T-cell (primary cell): Measurements from ENCODE around the gene GTPBP2. TPM values are rescaled to one million over a fixed set of nuclear protein-coding genes. Genes with fewer than 3 reads are reported as not detected.

Source experiments
- ATAC-seq, 4 experiments: fragments of 200-7000 bp in 3 of 4; fragments of 150-1000 bp in 1 of 4; cut with Tn5 transposase; replicated peaks in 1 of 4; 1 replicate in 3 of 4; 2 replicates in 1 of 4; pipeline ENCODE4 v1.10.0; 2021; ENCODE audit warnings: moderate library complexity in 3 of 4, mild to moderate bottlenecking in 2 of 4, moderate number of reproducible peaks in 1 of 4
- CTCF ChIA-PET, 2 donors: fragments of 300-600 bp; sonication (Branson Sonifier 250); formaldehyde crosslinking; loops; one replicate each; lab custom pipeline; 2022; ENCODE audit warnings: antibody characterized with exemption in 2 of 2; lab: Charles Lee
- POLR2A ChIA-PET, 2 donors: fragments of 300-600 bp; sonication (Branson Sonifier 250); formaldehyde crosslinking; loops; one replicate each; lab custom pipeline; 2022; ENCODE audit warnings: antibody characterized with exemption in 2 of 2; lab: Charles Lee
- DNase-seq, 35 experiments: peaks; one replicate each; pipeline versions ENCODE4 v3.0.0 to v3.0.0-alpha.2; 2013 to 2023
- H3K27ac ChIP-seq: one replicate; pipeline ENCODE4 v1.5.1; 2013; ENCODE audit warnings: low read length
- H3K27me3 ChIP-seq, 2 experiments: replicated peaks in 1 of 2; 1 replicate in 1 of 2; 2 replicates in 1 of 2; pipeline versions ENCODE4 v1.6.1 to v1.7.0; 2013; ENCODE audit warnings: low read length in 1 of 2, mixed read lengths in 1 of 2; ENCODE audit not compliant: control insufficient read depth in 2 of 2, insufficient read depth in 2 of 2; ENCODE audit errors: extremely low read depth in 1 of 2
- H3K36me3 ChIP-seq, 2 donors: 1 replicate in 1 of 2; 2 replicates in 1 of 2; pipeline versions ENCODE4 v1.6.1 to v1.7.0; 2013; ENCODE audit warnings: low read length in 1 of 2; ENCODE audit not compliant: control insufficient read depth in 2 of 2, insufficient read depth in 1 of 2; ENCODE audit errors: extremely low read depth in 1 of 2
- H3K4me1 ChIP-seq, 2 experiments: 1 replicate in 1 of 2; 2 replicates in 1 of 2; pipeline versions ENCODE4 v1.6.1 to v1.7.0; 2013; ENCODE audit warnings: low read length in 2 of 2, mixed read lengths in 1 of 2; ENCODE audit not compliant: insufficient read depth in 2 of 2, control insufficient read depth in 1 of 2; ENCODE audit errors: extremely low read depth in 1 of 2
- H3K4me3 ChIP-seq, 2 donors: 1 replicate in 1 of 2; 2 replicates in 1 of 2; pipeline versions ENCODE4 v1.5.1 to v1.7.0; 2013; ENCODE audit warnings: mild to moderate bottlenecking in 2 of 2, low read length in 1 of 2, moderate library complexity in 1 of 2; ENCODE audit not compliant: control insufficient read depth in 1 of 2; ENCODE audit errors: extremely low read depth in 1 of 2
- H3K9me3 ChIP-seq: 2 replicates; pipeline ENCODE4 v1.7.0; 2013
- H3K27ac Mint-ChIP-seq, 2 donors: one replicate each; pipeline ENCODE4 v1.8.0; 2020 to 2021; ENCODE audit warnings: mild to moderate bottlenecking in 2 of 2, mixed read lengths in 2 of 2
- H3K27me3 Mint-ChIP-seq, 2 donors: one replicate each; pipeline ENCODE4 v1.8.0; 2021 to 2022; ENCODE audit warnings: mixed read lengths in 2 of 2
- H3K36me3 Mint-ChIP-seq: one replicate; pipeline ENCODE4 v1.8.0; 2021; ENCODE audit warnings: mixed read lengths
- H3K4me1 Mint-ChIP-seq, 3 donors: one replicate each; pipeline ENCODE4 v1.8.0; 2020 to 2022; ENCODE audit warnings: mixed read lengths in 3 of 3, mild to moderate bottlenecking in 1 of 3
- H3K4me3 Mint-ChIP-seq, 3 donors: one replicate each; pipeline ENCODE4 v1.8.0; 2020 to 2022; ENCODE audit warnings: mild to moderate bottlenecking in 3 of 3, mixed read lengths in 3 of 3, moderate library complexity in 3 of 3
- H3K9me3 Mint-ChIP-seq, 3 donors: one replicate each; pipeline ENCODE4 v1.8.0; 2020 to 2022; ENCODE audit warnings: mixed read lengths in 3 of 3
- WGBS: methylation state at CpG from one replicate; pipeline ENCODE4 v1.1.5; 2013; ENCODE audit warnings: missing lambda C conversion rate; ENCODE audit not compliant: insufficient coverage; 5-methylcytosine and 5-hydroxymethylcytosine counted together
- total RNA-seq, 35 experiments: library from RNA in 6 of 35; stranded (reverse) in 6 of 35; fragments of 120-200 nt in 1 of 35; gene quantifications; one replicate each; pipeline versions ENCODE4 v1.2.1 to v1.2.4 and lab custom pipeline; 2013 to 2026

Gene GTPBP2
- total RNA-seq, 5 donors from 2014 or later (not counting 1 experiment from before 2014, with no cell fraction given): 58.4 to 87.0 (median 75.2) TPM

DNA sequence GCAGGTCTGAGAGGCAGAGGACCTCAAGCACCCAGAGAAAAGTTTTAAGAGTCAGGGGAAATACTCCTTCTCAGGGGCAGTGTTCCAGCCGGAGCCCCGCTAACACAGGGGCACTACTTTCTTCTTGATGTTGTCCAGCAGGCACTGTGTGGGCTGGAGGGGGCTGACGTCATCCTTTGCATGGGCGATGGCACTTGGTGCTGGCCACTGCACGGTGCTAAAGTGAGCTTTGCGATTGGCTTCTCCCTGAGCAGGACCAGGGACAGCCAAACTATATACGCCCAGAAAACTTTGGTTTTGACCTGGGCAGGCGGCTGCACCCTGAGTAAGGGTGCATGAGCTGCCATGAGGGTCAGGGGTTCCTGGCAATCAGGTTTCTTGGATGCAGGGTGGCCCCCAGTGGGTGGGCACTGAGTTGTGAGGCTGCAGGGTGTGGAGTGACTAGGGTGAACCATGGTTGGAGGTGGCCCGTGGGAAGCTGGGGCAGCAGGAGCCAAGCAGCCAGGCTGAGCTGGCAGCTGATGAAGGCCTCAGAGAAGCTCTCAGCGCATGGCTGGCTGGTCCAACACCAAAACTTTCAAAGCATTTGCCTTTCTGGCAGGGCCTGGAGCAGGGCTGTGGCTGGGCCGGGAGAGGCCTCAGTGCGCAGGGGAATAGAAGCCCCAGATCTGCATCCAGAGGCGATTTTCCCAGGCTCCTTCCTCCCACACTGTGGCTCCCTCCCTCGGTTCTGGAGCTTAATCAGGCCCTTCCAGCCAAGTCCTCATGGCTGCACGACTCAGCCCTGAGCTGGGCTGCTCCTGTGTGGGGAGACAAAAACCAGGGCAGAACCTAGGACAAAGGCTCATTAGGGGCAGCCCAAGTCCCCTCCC is 40.2 kb upstream of the GTPBP2 start:
- DNase-seq (no peak), ATAC-seq (no peak)
- Mint-ChIP-seq H3K27me3 (no peaks in the 10 kb centered on the region), H3K9me3 (no peaks in the 10 kb centered on the region), H3K4me1 (peaks cover 16 to 26% (median 21%) of the 10 kb centered on the region in 3 donors), H3K36me3 (peaks cover 3% of the 10 kb centered on the region), H3K27ac (peak overlapping the region; percentile 59 to 74), H3K4me3 (no peak overlapping the region)
- no peak overlapping the region for H3K4me3 ChIP-seq
- WGBS: 91% methylated on average over 11 of the region's 15 CpGs
- H3K9me3 ChIP-seq: no peaks in the 10 kb centered on the region
- H3K36me3 ChIP-seq: peaks cover 9 to 25% of the 10 kb centered on the region in 2 donors
- ChIA-PET POLR2A (no interaction called here), CTCF (interaction anchor here (1.1 to 1.6 kb wide), 3 partner anchors 19 to 409 kb away, joined by 3 to 4 read pairs (median 3); partner anchors contain the start of genes MRPS18A (in 1 of the 2) and VEGFA (in 1 of the 2))
- H3K4me1 ChIP-seq: peaks cover 0 to 22% of the 10 kb centered on the region in 2 experiments
- no peak overlapping the region for H3K27ac ChIP-seq
- peaks cover 0 to 18% of the 10 kb centered on the region in 2 experiments for H3K27me3 ChIP-seq

DNA sequence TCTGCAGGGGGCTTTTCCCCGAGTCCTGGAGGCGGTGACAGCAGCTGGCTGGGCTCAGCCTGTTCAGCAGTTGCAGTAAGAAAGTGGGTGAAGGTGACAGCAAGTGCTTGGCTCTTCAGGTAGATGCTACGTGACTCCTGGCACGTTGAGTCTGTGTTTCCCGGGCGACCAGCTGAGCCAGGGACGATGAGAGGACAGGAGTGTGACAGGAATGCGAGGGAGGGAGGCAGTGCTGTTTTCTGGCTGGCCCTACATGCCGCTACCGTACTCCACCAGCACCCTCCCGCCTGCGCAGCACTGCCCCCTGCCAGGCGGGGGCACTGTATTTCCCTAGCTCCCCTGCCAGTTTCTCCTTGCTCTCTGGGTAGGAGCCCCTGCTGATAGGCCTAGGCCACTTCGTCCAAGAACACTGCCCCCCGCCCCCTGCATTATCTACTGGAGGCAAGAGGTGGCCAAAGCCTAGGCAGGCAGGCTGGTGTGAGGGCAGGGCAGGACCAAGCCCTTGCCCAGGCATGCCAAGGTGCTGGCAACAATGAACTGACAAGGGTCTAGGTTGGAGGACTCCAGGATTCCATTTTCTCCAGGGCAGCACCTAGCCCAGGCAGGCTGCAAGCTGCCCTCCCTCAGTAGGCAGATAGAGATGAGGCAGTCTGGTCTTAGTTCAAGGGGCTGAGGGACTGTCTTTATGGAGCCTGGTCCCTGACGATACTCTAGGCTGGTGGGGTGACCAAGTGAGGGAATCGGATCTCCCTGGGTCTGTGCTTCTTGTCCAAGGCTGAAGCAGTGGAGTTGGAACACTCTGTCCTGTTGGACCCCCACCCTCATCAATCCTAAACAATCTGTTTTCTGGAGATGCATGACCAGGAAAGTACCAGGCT is 39.3 kb upstream of the GTPBP2 start:
- POLR2A ChIA-PET: interaction anchor here in 1 of 2 donors (0.6 kb wide), 1 partner anchor 26 kb away, joined by 3 read pairs; no protein-coding TSS in a partner anchor
- peaks cover 16 to 26% (median 21%) of the 10 kb centered on the region in 3 donors for H3K4me1 Mint-ChIP-seq

DNA sequence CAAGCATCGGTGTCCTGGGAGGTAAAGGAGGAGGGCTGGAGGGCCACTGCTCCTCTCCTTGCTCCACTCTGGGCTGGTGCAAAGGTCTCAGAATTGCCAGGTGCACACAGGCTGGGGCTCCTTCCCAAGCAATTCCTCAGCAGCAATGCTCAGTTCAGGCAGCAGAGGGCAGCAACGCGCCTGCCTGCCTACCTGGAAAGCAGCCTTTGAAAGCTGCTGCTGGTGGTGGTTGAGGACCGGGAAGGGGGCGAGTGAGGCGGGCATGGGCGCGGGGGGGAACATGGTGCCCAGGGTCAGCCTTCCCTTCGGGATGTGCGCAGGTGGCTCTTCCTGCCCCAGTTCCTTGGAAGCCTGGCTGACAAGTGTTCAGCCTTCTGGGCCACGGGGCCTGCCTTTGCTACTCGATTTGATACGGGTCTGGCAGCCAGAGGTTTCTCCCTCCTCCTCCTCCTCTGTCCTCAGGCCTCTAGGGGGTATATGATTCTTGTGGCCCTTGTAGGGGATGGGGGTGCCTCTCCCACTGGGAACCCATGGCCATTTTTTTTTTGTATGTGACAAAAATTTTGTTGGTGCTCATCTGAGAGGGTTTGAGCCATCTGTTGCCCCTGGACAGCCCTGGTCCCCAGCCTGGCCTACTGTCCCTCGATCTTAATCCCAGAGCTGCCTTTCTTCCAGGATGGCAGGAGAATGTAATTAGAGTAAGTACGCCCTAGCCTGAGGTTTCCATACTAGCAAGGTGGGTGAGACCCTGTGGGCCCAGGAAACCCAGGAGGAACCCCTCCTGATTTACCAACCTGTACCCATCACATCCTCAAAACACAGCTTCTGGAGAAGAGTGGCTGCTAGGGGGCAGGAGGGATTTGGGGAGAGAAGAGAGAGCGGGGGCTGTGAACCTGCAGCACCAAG is 38.4 kb upstream of the GTPBP2 start:
- ATAC-seq: peak; percentile 75 to 76 (median 75)
- 9% methylated on average over 11 of the region's 16 CpGs for WGBS
- peak overlapping the region in 1 of 3 donors; percentile 63 for H3K4me3 Mint-ChIP-seq
- ChIA-PET POLR2A (interaction anchor here (0.6 kb wide), 2 partner anchors 25 kb away, joined by 3 to 4 read pairs; no protein-coding TSS in a partner anchor), CTCF (interaction anchor here (0.6 to 2.2 kb wide), 7 partner anchors 18 to 412 kb away, joined by 3 to 20 read pairs (median 4); partner anchors contain the start of gene MRPS18A (in 1 of the 2))
- peaks cover under 1 to 13% of the 10 kb centered on the region in 2 donors for H3K36me3 ChIP-seq
- H3K27ac Mint-ChIP-seq: peak overlapping the region in 1 of 2 donors; percentile 64
- H3K27ac ChIP-seq: no peak overlapping the region
- H3K4me1 Mint-ChIP-seq: peaks cover 16 to 26% (median 21%) of the 10 kb centered on the region in 3 donors
- peaks cover 0 to 22% of the 10 kb centered on the region in 2 experiments for H3K4me1 ChIP-seq
- H3K9me3 ChIP-seq: no peaks in the 10 kb centered on the region
- peak overlapping the region in 1 of 2 donors; percentile 7 for H3K4me3 ChIP-seq
- H3K27me3 ChIP-seq: peaks cover 0 to 18% of the 10 kb centered on the region in 2 experiments
- no peaks in the 10 kb centered on the region for H3K36me3 Mint-ChIP-seq
- peak; percentile 46 to 87 (median 70) for DNase-seq
- H3K9me3 Mint-ChIP-seq: no peaks in the 10 kb centered on the region
- no peaks in the 10 kb centered on the region for H3K27me3 Mint-ChIP-seq

More for the DNA sequence above, 39.3 kb upstream of the GTPBP2 start:
- CTCF ChIA-PET: interaction anchor here (1.0 to 1.2 kb wide), 4 partner anchors 17 to 411 kb away, joined by 3 to 9 read pairs (median 4); partner anchors contain the start of gene MRPS18A (in 1 of the 2)
- Histone ChIP-seq H3K4me1 (peaks cover 0 to 22% of the 10 kb centered on the region in 2 experiments), H3K27me3 (peaks cover 0 to 18% of the 10 kb centered on the region in 2 experiments), H3K27ac (no peak overlapping the region), H3K9me3 (no peaks in the 10 kb centered on the region), H3K36me3 (peaks cover 2 to 16% of the 10 kb centered on the region in 2 donors), H3K4me3 (no peak overlapping the region)
- WGBS: 42% methylated on average over 11 of the region's 17 CpGs
- no peaks in the 10 kb centered on the region for H3K9me3 Mint-ChIP-seq
- H3K27me3 Mint-ChIP-seq: no peaks in the 10 kb centered on the region
- DNase-seq (peak in 28 of 35 experiments; percentile 9 to 63 (median 34)), ATAC-seq (peak; percentile 55 to 73 (median 60))
- H3K27ac Mint-ChIP-seq: peak overlapping the region; percentile 59 to 74
- H3K4me3 Mint-ChIP-seq: peak overlapping the region in 1 of 3 donors; percentile 63
- H3K36me3 Mint-ChIP-seq: no peaks in the 10 kb centered on the region

DNA sequence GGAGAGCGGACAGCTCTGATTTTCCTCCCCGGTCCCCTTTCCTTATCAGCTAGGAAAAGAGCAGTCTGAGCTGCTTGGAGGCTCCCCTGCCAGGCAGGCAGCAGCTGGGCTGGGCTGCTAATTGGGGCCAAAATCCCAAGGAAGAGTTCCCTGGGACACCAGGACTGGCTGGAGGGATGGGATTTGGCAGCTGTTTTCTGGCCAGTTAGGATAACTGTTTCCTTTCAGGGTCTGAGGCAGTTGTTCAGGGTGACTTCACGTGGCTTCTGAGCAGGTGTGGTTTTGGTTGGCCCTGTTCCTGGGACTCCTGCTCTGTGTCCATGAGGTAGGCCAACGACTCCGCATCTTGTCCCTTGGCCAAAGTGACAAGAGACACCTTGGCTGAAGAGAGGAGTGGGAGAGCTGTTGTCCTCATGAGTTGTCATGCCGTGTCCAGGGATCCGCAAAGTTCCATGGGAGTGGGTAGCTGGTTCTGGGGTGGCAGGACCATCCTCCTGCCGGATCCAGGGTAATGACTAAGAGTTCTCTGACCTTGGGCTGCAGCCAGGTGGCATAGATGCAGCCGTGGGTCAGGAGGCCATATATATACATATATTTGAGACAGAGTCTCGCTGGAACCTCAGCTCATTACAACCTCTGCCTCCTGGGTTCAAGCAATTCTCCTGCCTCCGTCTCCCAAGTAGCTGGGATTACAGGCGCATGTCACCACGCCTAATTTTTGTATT is 37.3 kb upstream of the GTPBP2 start:
- H3K36me3 Mint-ChIP-seq: no peaks in the 10 kb centered on the region
- ChIA-PET CTCF (interaction anchor here (0.7 to 2.2 kb wide), 4 partner anchors 12 to 412 kb away, joined by 3 to 20 read pairs (median 3); no protein-coding TSS in a partner anchor), POLR2A (interaction anchor here in 1 of 2 donors (0.5 kb wide), 1 partner anchor 1107 kb away, joined by 7 read pairs; no protein-coding TSS in a partner anchor)
- no peak for DNase-seq
- no peak overlapping the region for H3K4me3 ChIP-seq
- peaks cover 0 to 22% of the 10 kb centered on the region in 2 experiments for H3K4me1 ChIP-seq
- peaks cover 0 to 18% of the 10 kb centered on the region in 2 experiments for H3K27me3 ChIP-seq
- no peaks in the 10 kb centered on the region for H3K9me3 Mint-ChIP-seq
- H3K27me3 Mint-ChIP-seq: no peaks in the 10 kb centered on the region
- H3K9me3 ChIP-seq: no peaks in the 10 kb centered on the region
- H3K27ac ChIP-seq: no peak overlapping the region
- H3K4me1 Mint-ChIP-seq: peaks cover 16 to 26% (median 21%) of the 10 kb centered on the region in 3 donors
- peaks cover 0 to 8% of the 10 kb centered on the region in 2 donors for H3K36me3 ChIP-seq
- H3K4me3 Mint-ChIP-seq: no peak overlapping the region
- 81% methylated on average over 6 of the region's 13 CpGs for WGBS
- H3K27ac Mint-ChIP-seq: no peak overlapping the region
- no peak for ATAC-seq

DNA sequence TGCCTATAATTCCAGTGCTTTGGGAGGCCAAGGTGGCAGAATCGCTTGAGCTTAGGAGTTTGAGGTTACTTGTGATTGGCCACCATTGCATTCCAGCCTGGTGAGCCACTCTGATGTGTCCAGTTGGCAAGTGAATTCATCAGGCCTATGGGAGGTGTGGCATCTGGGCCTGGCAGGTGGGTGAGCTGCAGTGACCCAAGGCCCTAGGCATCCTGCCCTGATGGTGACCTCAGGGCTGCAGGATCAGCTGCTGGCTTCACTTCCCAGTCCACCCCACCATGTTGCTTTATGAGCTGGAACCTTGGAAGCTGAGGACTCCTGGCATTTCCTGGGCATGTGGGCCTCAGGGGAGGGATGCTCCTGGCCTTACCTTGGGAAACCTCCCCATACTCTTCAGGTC is 36.3 kb upstream of the GTPBP2 start:
- no peak overlapping the region for H3K27ac Mint-ChIP-seq
- WGBS: 78% methylated on average over 1 of the region's 1 CpG
- Histone ChIP-seq H3K27me3 (peaks cover 0 to 18% of the 10 kb centered on the region in 2 experiments), H3K4me1 (peaks cover 0 to 22% of the 10 kb centered on the region in 2 experiments), H3K9me3 (no peaks in the 10 kb centered on the region), H3K27ac (no peak overlapping the region), H3K4me3 (no peak overlapping the region), H3K36me3 (peaks cover 0 to 2% of the 10 kb centered on the region in 2 donors)
- ATAC-seq (no peak), DNase-seq (no peak)
- no peaks in the 10 kb centered on the region for H3K27me3 Mint-ChIP-seq
- POLR2A ChIA-PET: interaction anchor here in 1 of 2 donors (0.5 to 0.8 kb wide), 2 partner anchors 73 to 126 kb away, joined by 3 to 7 read pairs; no protein-coding TSS in a partner anchor
- CTCF ChIA-PET: interaction anchor here (0.6 to 2.2 kb wide), 6 partner anchors 11 to 414 kb away, joined by 3 to 20 read pairs (median 3); no protein-coding TSS in a partner anchor
- H3K36me3 Mint-ChIP-seq: no peaks in the 10 kb centered on the region
- H3K4me3 Mint-ChIP-seq: no peak overlapping the region
- peaks cover 0 to 4% (median 0%) of the 10 kb centered on the region in 3 donors for H3K9me3 Mint-ChIP-seq
- H3K4me1 Mint-ChIP-seq: peaks cover 16 to 26% (median 21%) of the 10 kb centered on the region in 3 donors
